WERI-Rb-1 (cell line): ENCODE data around the gene AFF3.

Source experiments
- DNase-seq: peaks from one replicate; pipeline ENCODE4 v3.0.0-alpha.2; 2020
- H3K27ac ChIP-seq: fragments of 250-450 bp; sonication (Bioruptor Pico); 2 replicates; pipeline ENCODE4 v1.5.1; 2020; ENCODE audit warnings: mild to moderate bottlenecking, moderate library complexity
- H3K27me3 ChIP-seq: fragments of 250-450 bp; sonication (Bioruptor Pico); 2 replicates; pipeline ENCODE4 v1.5.1; 2021; ENCODE audit warnings: mild to moderate bottlenecking, low read depth, moderate library complexity; ENCODE audit not compliant: insufficient read depth, severe bottlenecking
- H3K36me3 ChIP-seq: fragments of 250-450 bp; sonication (Bioruptor Pico); 2 replicates; pipeline ENCODE4 v1.5.1; 2020; ENCODE audit warnings: mild to moderate bottlenecking, moderate library complexity
- H3K4me3 ChIP-seq: 2 replicates; pipeline ENCODE4 v1.5.1; 2011; ENCODE audit warnings: low read depth, mild to moderate bottlenecking, control low read depth, low read length
- H3K9me3 ChIP-seq: fragments of 250-450 bp; sonication (Bioruptor Pico); 2 replicates; pipeline ENCODE4 v1.5.1; 2021; ENCODE audit warnings: mild to moderate bottlenecking, moderate library complexity; ENCODE audit not compliant: severe bottlenecking
- CTCF ChIP-seq: IDR thresholded peaks from 2 replicates; pipeline ENCODE4 v1.5.1; 2011; ENCODE audit warnings: low read depth, mild to moderate bottlenecking, control low read depth, inconsistent platforms, low read length

The AFF3 gene

GRCh38 chr2:99998651-99999320 lies 143.6 kb downstream of the AFF3 start:
- Histone ChIP-seq H3K27ac (no peak overlapping the region), H3K9me3 (no peaks in the 10 kb centered on the region), H3K36me3 (no peaks in the 10 kb centered on the region), H3K4me3 (no peak overlapping the region), H3K27me3 (no peaks in the 10 kb centered on the region)
- no peak for TF ChIP-seq CTCF
- DNase-seq, result no peak

- Histone ChIP-seq H3K9me3 (no peaks in the 10 kb centered on the region), H3K36me3 (no peaks in the 10 kb centered on the region), H3K27me3 (no peaks in the 10 kb centered on the region), H3K27ac (no peak overlapping the region), H3K4me3 (no peak overlapping the region)
- no peak for DNase-seq
- no peak for TF ChIP-seq CTCF
Measured at GRCh38 chr2:99989905-99990304, 152.5 kb downstream of the AFF3 start.

- Histone ChIP-seq H3K27me3 (no peaks in the 10 kb centered on the region), H3K27ac (no peak overlapping the region), H3K9me3 (no peaks in the 10 kb centered on the region), H3K4me3 (no peak overlapping the region), H3K36me3 (no peaks in the 10 kb centered on the region)
- TF ChIP-seq CTCF, result no peak
- DNase-seq, result no peak
Measured at GRCh38 chr2:99988599-99988998, 153.8 kb downstream of the AFF3 start.

GRCh38 chr2:99987160-99987559 lies 155.2 kb downstream of the AFF3 start:
- TF ChIP-seq CTCF, result no peak
- Histone ChIP-seq H3K27ac (no peak overlapping the region), H3K36me3 (no peaks in the 10 kb centered on the region)

GRCh38 chr2:99984799-99985515 lies 157.4 kb downstream of the AFF3 start:
- no peak for TF ChIP-seq CTCF
- no peaks in the 10 kb centered on the region for H3K27me3 ChIP-seq
- no peak overlapping the region for H3K27ac ChIP-seq
- H3K9me3 ChIP-seq, result no peaks in the 10 kb centered on the region
- no peak overlapping the region for H3K4me3 ChIP-seq
- no peak for DNase-seq
- H3K36me3 ChIP-seq, result no peaks in the 10 kb centered on the region

More at GRCh38 chr2:99987160-99987559, 155.2 kb downstream of the AFF3 start:
- no peaks in the 10 kb centered on the region for H3K27me3 ChIP-seq
- H3K4me3 ChIP-seq, result no peak overlapping the region
- no peak for DNase-seq
- H3K9me3 ChIP-seq, result no peaks in the 10 kb centered on the region
